K562 (cell line): ENCODE measurements around the gene PRR9. TPM values are rescaled to one million over a fixed set of nuclear protein-coding genes. Genes with fewer than 3 reads are reported as not detected.

Experiments
- ATAC-seq: fragments of 200-7000 bp; cut with Tn5 transposase; 3 replicates; pipeline ENCODE4 v1.9.1; 2020; ENCODE audit warnings: moderate library complexity
- BruUV-seq: library from RNA; stranded (reverse); fragments of 400-500 nt; replicated peaks from 2 replicates; lab custom pipeline; 2021; lab: Mats Ljungman, UMichigan
- CTCF ChIA-PET: fragments of 300-600 bp; formaldehyde crosslinking; extraction: SDS; loops from one replicate; lab custom pipeline; 2021; ENCODE audit warnings: low intra/inter-chr PET ratio; lab: Yijun Ruan, JAX
- POLR2A ChIA-PET: fragments of 300-600, 350-650 bp; sonication (Branson Sonifier 250); formaldehyde crosslinking; extraction: SDS; loops from one replicate; lab custom pipeline; 2021; ENCODE audit warnings: antibody characterized with exemption, inconsistent platforms; lab: Yijun Ruan, JAX
- DNase-seq, 4 experiments: peaks; one replicate each; pipeline versions ENCODE4 v3.0.0 to v3.0.0-alpha.2; 2011 to 2018; ENCODE audit warnings: low spot score in 3 of 4, mixed read lengths in 3 of 4; ENCODE audit errors: extremely low read depth in 1 of 4
- FAIRE-seq: peaks from 2 replicates; lab custom pipeline; 2011; peaks lifted over from hg19 to GRCh38; lab: Jason Lieb, UNC
- H2AFZ ChIP-seq: 2 replicates; pipeline ENCODE4 v1.6.0; 2011; ENCODE audit warnings: low read depth, low read length, control low read depth, inconsistent platforms
- H3K27ac ChIP-seq: fragments of 200-600 bp; 3 replicates; pipeline ENCODE4 v1.8.0; 2011; ENCODE audit warnings: low read depth, mild to moderate bottlenecking, control low read depth, inconsistent platforms, low read length, moderate library complexity, mixed read lengths; ENCODE audit errors: extremely low read depth
- H3K27me3 ChIP-seq, 2 experiments: fragments of 300-600 bp in 1 of 2; 2 replicates in 1 of 2; 3 replicates in 1 of 2; pipeline versions ENCODE4 v1.6.0 to v1.8.0; 2011; ENCODE audit warnings: inconsistent platforms in 2 of 2, low read length in 2 of 2, mild to moderate bottlenecking in 1 of 2, mixed read lengths in 1 of 2, moderate library complexity in 1 of 2; ENCODE audit not compliant: control insufficient read depth in 2 of 2, insufficient read depth in 2 of 2
- H3K36me3 ChIP-seq: fragments of 300-600 bp; 3 replicates; pipeline ENCODE4 v1.8.0; 2011; ENCODE audit warnings: mild to moderate bottlenecking, low read length, inconsistent platforms; ENCODE audit not compliant: control insufficient read depth, insufficient read depth
- H3K4me1 ChIP-seq, 2 experiments: fragments of 200-600 bp in 1 of 2; replicated peaks in 1 of 2; 2 replicates in 1 of 2; 3 replicates in 1 of 2; pipeline versions ENCODE4 v1.5.1 to v1.8.0; 2011; ENCODE audit warnings: inconsistent platforms in 2 of 2, low read length in 2 of 2, mild to moderate bottlenecking in 1 of 2, mixed read lengths in 1 of 2, moderate library complexity in 1 of 2; ENCODE audit not compliant: control insufficient read depth in 2 of 2, insufficient read depth in 2 of 2
- H3K4me2 ChIP-seq: 2 replicates; pipeline ENCODE4 v1.6.1; 2011; ENCODE audit warnings: low read length, control low read depth, inconsistent platforms, mixed read lengths; ENCODE audit not compliant: insufficient read depth
- H3K4me3 ChIP-seq: fragments of 200-600 bp; sonication (generic), shearing (Covaris generic); 2 replicates; pipeline ENCODE4 v1.5.1; 2016; ENCODE audit warnings: control low read depth, inconsistent platforms
- H3K79me2 ChIP-seq: fragments of 200-600 bp; 3 replicates; pipeline ENCODE4 v1.8.0; 2011; ENCODE audit warnings: low read length, inconsistent platforms; ENCODE audit not compliant: control insufficient read depth, insufficient read depth
- H3K9ac ChIP-seq, 2 experiments: 2 replicates each; pipeline versions ENCODE4 v1.6.0 to v1.6.1; 2011; ENCODE audit warnings: low read depth in 2 of 2, low read length in 2 of 2, control low read depth in 1 of 2, inconsistent platforms in 1 of 2, mild to moderate bottlenecking in 1 of 2, mixed read lengths in 1 of 2; ENCODE audit not compliant: insufficient read depth in 1 of 2
- H3K9me1 ChIP-seq: one replicate; pipeline ENCODE4 v1.6.0; 2011; ENCODE audit warnings: inconsistent platforms, mild to moderate bottlenecking, low read length, moderate library complexity; ENCODE audit not compliant: control insufficient read depth, insufficient read depth
- H3K9me3 ChIP-seq: replicated peaks from 2 replicates; pipeline ENCODE4 v1.5.1; 2011; ENCODE audit warnings: low read depth, low read length, inconsistent platforms; ENCODE audit not compliant: control insufficient read depth, insufficient read depth
- H4K20me1 ChIP-seq: replicated peaks from 2 replicates; pipeline ENCODE4 v1.6.1; 2011; ENCODE audit warnings: low read length, inconsistent platforms, mixed read lengths; ENCODE audit not compliant: control insufficient read depth, insufficient read depth
- ATF7 ChIP-seq: fragments of 450-650 bp; IDR thresholded peaks from 2 replicates; pipeline ENCODE4 v1.7.1; 2014; ENCODE audit warnings: mild to moderate bottlenecking, moderate library complexity
- CTBP1 ChIP-seq: fragments of 450-650 bp; IDR thresholded peaks from 2 replicates; pipeline ENCODE4 v1.6.1; 2016; ENCODE audit warnings: borderline replicate concordance
- FOXO4 ChIP-seq: fragments of 450-650 bp; formaldehyde crosslinking; IDR thresholded peaks from 2 replicates; pipeline ENCODE4 v1.4.0; 2020; ENCODE audit warnings: mild to moderate bottlenecking, moderate library complexity
- GTF3C2 ChIP-seq: IDR thresholded peaks from 3 replicates; pipeline ENCODE4 v1.6.1; 2011; ENCODE audit warnings: borderline replicate concordance, mild to moderate bottlenecking, moderate library complexity; ENCODE audit not compliant: insufficient read length; ENCODE audit errors: extremely low read depth
- IRF1 ChIP-seq: sonication (generic); formaldehyde crosslinking; IDR thresholded peaks from 2 replicates; pipeline ENCODE4 v1.8.0; 2022; ENCODE audit warnings: missing genetic modification reagents, mild to moderate bottlenecking, borderline replicate concordance
- KAT7 ChIP-seq: sonication (generic); formaldehyde crosslinking; IDR thresholded peaks from 2 replicates; pipeline ENCODE4 v1.8.0; 2022; ENCODE audit warnings: missing genetic modification reagents, mild to moderate bottlenecking, borderline replicate concordance
- MAX ChIP-seq: sonication (generic); formaldehyde crosslinking; IDR thresholded peaks from 2 replicates; pipeline ENCODE4 v1.9.0; 2022; ENCODE audit warnings: mild to moderate bottlenecking, missing genetic modification reagents
- NR1H2 ChIP-seq: sonication (generic); formaldehyde crosslinking; IDR thresholded peaks from 2 replicates; pipeline ENCODE4 v1.4.0; 2020; ENCODE audit warnings: mild to moderate bottlenecking, missing genetic modification reagents
- SP2 ChIP-seq: IDR thresholded peaks from 2 replicates; pipeline ENCODE4 v1.6.1; 2011; ENCODE audit warnings: mild to moderate bottlenecking, low read depth, low read length, moderate library complexity; ENCODE audit not compliant: poor library complexity, severe bottlenecking; ENCODE audit errors: extremely low read depth
- SPI1 ChIP-seq: IDR thresholded peaks from 2 replicates; pipeline ENCODE4 v1.6.1; 2011; ENCODE audit warnings: low read depth, low read length, control low read depth, borderline replicate concordance
- TAF1 ChIP-seq: IDR thresholded peaks from 2 replicates; pipeline ENCODE4 v1.6.1; 2011; ENCODE audit warnings: mild to moderate bottlenecking, low read length, moderate library complexity; ENCODE audit not compliant: insufficient read depth, control insufficient read depth, severe bottlenecking; ENCODE audit errors: extremely low read depth
- TFAM ChIP-seq: fragments of 250-450 bp; sonication (Bioruptor Pico); conservative IDR thresholded peaks from 2 replicates; pipeline ENCODE4 v1.5.0; 2021; ENCODE audit warnings: mild to moderate bottlenecking, moderate library complexity
- ZNF830 ChIP-seq: fragments of 250-450 bp; sonication (Bioruptor Pico); IDR thresholded peaks from 2 replicates; pipeline ENCODE4 v1.5.0; 2021; ENCODE audit warnings: mild to moderate bottlenecking
- WGBS: fragments of 100-300 bp; shearing (Covaris generic); methylation state at CpG from one replicate; pipeline ENCODE4 v1.1.6; 2016; ENCODE audit warnings: low coverage, mixed read lengths; ENCODE audit not compliant: insufficient coverage; ENCODE audit errors: missing lambda C conversion rate; 5-methylcytosine and 5-hydroxymethylcytosine counted together
- in situ Hi-C: fragments of 300-500 bp; cut with MboI; formaldehyde crosslinking; loops from 4 replicates; pipeline ENCODE4 v1.15.0; 2018; ENCODE audit warnings: inconsistent platforms, mixed read lengths
- intact Hi-C: fragments of 100-400 bp; cut with micrococcal nuclease; formaldehyde crosslinking; loops from 2 replicates; pipeline ENCODE4 v1.14.2; 2022
- polyA plus RNA-seq, 8 experiments: library from polyadenylated mRNA; depleted of rRNA in 4 of 8; stranded (reverse) in 5 of 8; unstranded in 3 of 8; fragments of >200 nt; fragmentation: Nextera tagmentation in 2 of 8; fragmentation: Illumina TruSeq in 1 of 8; extraction: Ambion mirVana in 2 of 8; extraction: Trizol in 1 of 8; gene quantifications; 2 replicates each; pipeline versions ENCODE4 v1.2.1 to v1.2.3, GENCODE V29; 2011 to 2014; ENCODE audit warnings: inconsistent platforms in 1 of 8, missing spikeins in 1 of 8
- total RNA-seq, 7 experiments: library from RNA; depleted of rRNA in 6 of 7; stranded (reverse); fragments of >200 nt in 6 of 7; fragmentation: Illumina TruSeq in 2 of 7; extraction: Trizol in 2 of 7; gene quantifications; 2 replicates each; pipeline versions ENCODE4 v1.2.1 to v1.2.3, GENCODE V29; 2011 to 2021; ENCODE audit warnings: low replicate concordance in 1 of 7

The PRR9 gene
- total and polyA plus RNA-seq, 9 of the 15 experiments (the other 6 are each of a cell fraction or from before 2014, with no cell fraction given), result 0.14 to 1.4 (median 0.24) TPM; not detected in 1

- no peak for TF ChIP-seq FOXO4 (CRISPR knock-in tag)
- no peak for TF ChIP-seq NR1H2 (CRISPR knock-in tag)
- TF ChIP-seq CTBP1, result no peak
- no peak for TF ChIP-seq TFAM (CRISPR knock-in tag)
- no peak for TF ChIP-seq TAF1
- TF ChIP-seq, all 486 proteins: peak for 3
These were observed 10.4 kb downstream of the PRR9 start (continued) for GRCh38 chr1:153227810-153228209.

GRCh38 chr1:153228491-153228890, 11.1 kb downstream of the PRR9 start:
- WGBS, result 6% methylated on average over 1 of the region's 1 CpG
- no peak overlapping the region for H3K9ac ChIP-seq
- no peak overlapping the region for H3K4me3 ChIP-seq
- no peak overlapping the region for H3K4me2 ChIP-seq
- CTCF ChIA-PET, result interaction anchor here (2.3 kb wide), 1 partner anchor 357 kb away, joined by 14 read pairs; no protein-coding TSS in a partner anchor
- intact Hi-C loops, result loop anchor here (10.0 kb wide), 1 partner anchor 354 kb away; the partner anchor contains the start of gene SMCP
- ATAC-seq (no peak), DNase-seq (no peak), FAIRE-seq (no peak)
- no peaks in the 10 kb centered on the region; the same call in 1 of the 2 replicates for H3K9me3 ChIP-seq
- H3K79me2 ChIP-seq, result no peaks in the 10 kb centered on the region
- no peak overlapping the region for H3K27ac ChIP-seq
- H2AFZ ChIP-seq, result no peak overlapping the region
- in situ Hi-C loops, result loop anchor here (10.0 kb wide), 2 partner anchors 354 to 574 kb away; partner anchors contain the start of gene SMCP
- H4K20me1 ChIP-seq, result no peaks in the 10 kb centered on the region
- H3K4me1 ChIP-seq, result no peaks in the 10 kb centered on the region
- H3K9me1 ChIP-seq, result no peaks in the 10 kb centered on the region
- BruUV-seq, result no TSS peak
- POLR2A ChIA-PET, result interaction anchor here (0.6 to 0.7 kb wide), 2 partner anchors 10 to 30 kb away, joined by 3 to 4 read pairs; no protein-coding TSS in a partner anchor
- peaks cover 2 to 9% of the 10 kb centered on the region in 2 experiments; a peak in 1 of 5 replicates for H3K27me3 ChIP-seq
- H3K36me3 ChIP-seq, result no peaks in the 10 kb centered on the region
- no peak for TF ChIP-seq SPI1
- no peak for TF ChIP-seq GTF3C2
- TF ChIP-seq SP2, result no peak
- no peak for TF ChIP-seq KAT7 (CRISPR knock-in tag)
- no peak for TF ChIP-seq ATF7
- no peak for TF ChIP-seq IRF1 (CRISPR knock-in tag)
- TF ChIP-seq ZNF830 (CRISPR knock-in tag), result no peak
- no peak for TF ChIP-seq MAX (CRISPR knock-in tag)
